ENCODE results near the gene MOB3C.

Gene MOB3C

GRCh38 chr1:46569884-46570725 is 46.5 kb downstream of the MOB3C start:
- no peak for DNase-seq

GRCh38 chr1:46569116-46569515 is 47.5 kb downstream of the MOB3C start:
- no peak for DNase-seq

DNA sequence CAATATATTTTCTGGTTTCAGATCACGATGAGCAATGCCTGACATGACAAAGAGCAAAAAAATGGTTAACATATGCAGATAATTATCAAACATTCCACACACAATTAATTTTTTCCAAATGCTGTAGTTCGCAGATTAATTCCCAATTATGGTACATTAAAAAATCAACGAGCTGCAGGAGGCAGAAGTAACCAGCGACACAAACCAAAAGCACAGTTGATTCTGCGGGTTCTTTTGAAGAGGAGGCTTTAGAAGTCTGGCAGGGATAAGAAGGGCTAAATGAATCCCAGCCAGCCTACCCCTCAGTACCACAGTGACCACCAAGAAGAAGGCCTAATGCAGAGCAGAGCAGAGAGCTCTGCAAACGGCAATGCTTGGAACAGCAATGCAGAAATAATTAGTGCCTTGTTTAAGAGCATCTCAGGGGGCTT is 48.1 kb downstream of the MOB3C start:
- no peak for DNase-seq

GRCh38 chr1:46563341-46563740 is 53.3 kb downstream of the MOB3C start:
- DNase-seq = no peak

- DNase-seq = no peak
Observed at GRCh38 chr1:46562498-46562897, 54.1 kb downstream of the MOB3C start.

DNA sequence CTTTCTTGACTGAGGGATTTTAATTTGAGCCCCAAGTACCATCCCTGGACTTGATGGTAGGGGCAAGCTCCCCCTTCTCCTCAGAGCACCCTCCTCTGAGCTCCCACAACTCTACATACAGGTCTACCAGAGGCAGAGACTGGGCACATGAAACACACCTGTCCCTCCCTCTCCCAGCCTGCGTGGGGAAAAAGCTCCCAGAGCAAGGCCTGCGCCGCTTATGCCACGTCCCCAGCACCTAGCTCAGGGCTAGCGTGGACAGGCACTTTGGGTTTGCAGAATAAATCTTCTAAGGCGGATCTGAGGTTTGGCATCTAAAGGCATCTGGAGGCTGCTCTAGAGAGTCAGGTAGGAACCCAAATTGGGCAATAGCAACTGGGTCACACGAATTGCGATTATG is 57.6 kb downstream of the MOB3C start:
- no peak for DNase-seq

DNA sequence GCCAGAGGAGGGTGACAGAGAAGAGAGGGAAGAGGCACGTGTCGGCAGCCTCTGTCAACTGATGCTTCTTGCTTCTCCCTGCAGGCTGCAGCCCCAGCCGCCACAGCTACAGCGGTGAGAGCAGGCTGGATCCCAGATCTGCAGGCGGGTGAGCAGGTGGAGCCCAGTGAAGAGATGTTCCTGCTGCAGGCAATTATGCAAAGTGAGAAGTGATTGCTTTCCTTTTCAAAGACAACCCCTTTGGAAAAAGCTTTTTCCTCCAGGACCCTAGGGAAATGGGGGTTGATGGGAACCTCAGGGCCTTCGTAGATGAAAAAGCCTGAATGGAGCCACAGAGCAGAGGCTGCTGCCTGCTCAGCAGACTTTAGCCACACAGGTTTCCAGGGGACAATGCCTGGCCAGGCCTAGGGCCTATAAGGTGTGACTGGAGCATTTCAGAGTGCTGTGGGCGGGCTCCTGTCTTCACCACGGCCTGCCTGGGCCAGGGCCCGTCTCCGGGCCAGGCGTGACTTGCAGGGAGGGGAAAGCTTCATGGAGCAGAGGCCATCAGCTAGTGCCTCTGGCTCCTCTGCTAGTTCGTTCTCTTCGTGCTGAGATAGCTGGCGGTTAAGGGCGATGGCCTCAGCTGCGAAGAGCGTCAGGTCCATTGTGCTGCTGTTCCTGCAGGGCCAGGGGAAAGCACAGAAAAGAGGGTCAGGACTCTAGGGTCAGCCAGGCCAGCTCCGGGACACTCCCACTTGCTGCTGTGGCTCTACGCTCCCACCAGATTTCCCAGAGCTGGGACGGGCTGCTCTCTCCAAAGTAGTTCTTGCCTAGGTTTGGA is 58.3 kb downstream of the MOB3C start:
- DNase-seq = no peak
